ENCODE measurements around the gene AKAP8.

- TF ChIP-seq POLR2A (IDR thresholded peaks at IDR 0.05) (no peak), CTCF (IDR thresholded peaks at IDR 0.05) (no peak)
These were observed 12.1 kb downstream of the AKAP8 start for GRCh38 chr19:15367439-15367838.
